Stimulated activated CD4-positive, alpha-beta T cell treated with anti-CD3 and anti-CD28 coated beads, Interleukin-12 subunit alpha, Interleukin-12 subunit beta, amount 100 ng/mL, for 48 hours (primary cell): ENCODE measurements around the gene P2RY12.

Experiments
- DNase-seq, 3 donors: peaks; one replicate each; pipeline ENCODE4 v3.0.0-alpha.2; 2020; ENCODE audit warnings: low read depth in 2 of 3, low spot score in 1 of 3

Gene P2RY12

DNA sequence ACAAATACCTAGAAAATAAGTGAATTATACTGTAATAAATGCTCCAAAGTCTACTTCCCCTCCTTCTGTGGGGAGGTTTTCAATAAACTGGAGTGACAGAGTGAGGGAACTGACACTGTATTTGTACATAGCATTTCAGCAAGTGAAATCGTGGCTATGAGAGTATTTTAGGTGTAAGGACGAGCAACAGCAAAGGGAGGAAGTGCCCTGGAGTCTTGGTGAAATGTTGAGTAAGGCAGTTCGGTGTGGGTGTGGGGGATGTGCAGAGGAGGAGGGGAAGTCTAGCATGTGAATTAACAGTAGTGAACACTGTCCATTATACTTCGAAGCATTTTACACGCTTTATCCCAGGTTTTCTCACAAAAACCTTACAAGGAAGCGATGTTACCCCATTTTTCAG is 37.1 kb downstream of the P2RY12 start:
- no peak for DNase-seq

DNA sequence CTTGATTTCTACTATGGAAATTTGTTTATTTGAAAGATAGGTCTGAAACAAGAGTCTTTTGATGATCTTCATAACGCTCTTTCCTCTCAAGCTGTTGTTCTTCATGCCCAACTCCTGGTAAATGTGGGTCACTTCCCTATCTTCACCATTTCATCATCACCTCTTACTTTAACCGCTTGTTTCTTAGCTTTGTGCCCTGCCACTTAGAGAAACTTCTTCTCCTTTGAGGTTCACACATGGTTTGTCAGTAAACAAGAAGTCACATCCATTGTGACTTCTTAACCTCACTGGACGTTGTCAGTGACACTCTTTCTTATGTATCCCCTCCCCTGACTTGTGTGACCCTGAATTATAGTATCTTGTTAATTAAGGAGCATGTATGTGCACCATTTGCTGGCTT is 38.3 kb downstream of the P2RY12 start:
- DNase-seq, result no peak

DNA sequence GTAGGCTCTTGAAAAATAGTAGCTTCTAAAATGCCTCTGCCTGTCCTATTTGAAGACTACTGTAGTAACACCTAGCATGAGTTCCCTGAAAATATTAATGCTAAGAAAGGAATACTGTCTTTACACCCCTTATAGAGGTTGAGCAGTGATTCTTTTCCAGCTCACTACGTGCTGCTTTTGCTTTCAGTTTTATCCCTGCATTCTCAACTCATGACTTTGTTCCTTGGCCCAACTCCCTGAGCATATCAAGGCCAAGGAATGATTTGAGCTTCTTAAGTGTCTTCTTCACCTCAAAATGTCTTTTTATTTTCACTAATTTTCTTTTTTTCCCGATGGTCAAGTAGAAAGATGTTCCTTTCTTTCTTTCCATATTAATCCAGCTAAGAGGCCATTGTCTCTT is 38.7 kb downstream of the P2RY12 start:
- DNase-seq, result no peak

- no peak for DNase-seq
These were observed 52.9 kb downstream of the P2RY12 start for GRCh38 chr3:151331696-151332095.

- DNase-seq, result no peak
These were observed 53.7 kb downstream of the P2RY12 start for GRCh38 chr3:151330899-151331298.

DNA sequence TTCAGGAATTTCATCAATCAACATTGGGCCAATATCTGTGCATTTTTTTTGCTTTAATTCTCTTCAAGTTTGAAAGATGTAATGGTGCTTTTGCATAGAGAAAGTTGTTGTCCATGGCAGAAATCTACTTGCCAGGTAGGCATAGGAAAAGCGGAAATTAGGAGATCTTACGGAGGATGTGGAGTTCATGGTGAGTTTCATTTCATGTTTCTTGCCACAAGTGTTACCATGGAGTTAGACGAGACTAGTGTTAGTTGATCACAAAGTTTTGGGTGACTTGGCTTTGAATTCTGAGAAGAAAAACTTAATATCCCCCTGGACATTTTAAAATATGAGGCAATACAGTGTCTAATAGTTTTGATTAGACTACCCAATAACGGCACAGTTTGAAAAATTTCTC is 54.2 kb downstream of the P2RY12 start:
- no peak for DNase-seq

GRCh38 chr3:151329363-151329762 is 55.2 kb downstream of the P2RY12 start, which contains the start of gene P2RY13:
Gene P2RY13, minus strand, starts transcription at chr3:151329549. Its CDS starts 21 bp downstream, at chr3:151329528.
- DNase-seq, result no peak

- DNase-seq, result no peak
These were observed 56.1 kb downstream of the P2RY12 start for GRCh38 chr3:151328298-151328995.

DNA sequence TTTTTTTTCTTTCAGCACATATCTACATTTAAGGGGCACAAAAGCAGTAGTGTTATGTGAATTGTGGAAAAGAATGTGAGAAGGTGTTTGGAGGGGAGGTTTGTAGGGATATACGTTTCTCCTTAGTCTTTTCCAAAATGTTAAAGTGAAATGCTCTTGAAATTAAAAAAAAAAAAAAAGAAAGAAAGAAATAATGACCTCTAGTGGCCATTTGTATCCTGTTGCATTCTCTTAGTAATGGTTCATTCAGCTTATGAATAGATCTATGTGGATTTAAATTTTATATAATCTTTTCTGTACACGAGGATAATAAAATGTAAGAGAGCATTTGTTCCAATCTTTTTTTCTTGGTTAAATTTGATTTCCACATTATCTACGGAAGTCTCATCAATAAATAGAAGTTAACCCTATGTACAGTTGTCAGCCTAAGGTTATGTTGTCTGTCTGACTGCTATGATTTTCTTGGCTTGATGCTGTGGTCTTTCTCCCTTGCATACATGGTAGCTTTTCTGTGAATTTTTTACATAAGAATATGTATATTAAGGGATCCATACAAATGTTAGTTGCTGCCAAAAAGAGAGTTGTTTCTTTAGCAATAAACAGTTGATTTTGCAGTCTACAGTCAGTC is 56.9 kb downstream of the P2RY12 start:
- DNase-seq, result no peak

DNA sequence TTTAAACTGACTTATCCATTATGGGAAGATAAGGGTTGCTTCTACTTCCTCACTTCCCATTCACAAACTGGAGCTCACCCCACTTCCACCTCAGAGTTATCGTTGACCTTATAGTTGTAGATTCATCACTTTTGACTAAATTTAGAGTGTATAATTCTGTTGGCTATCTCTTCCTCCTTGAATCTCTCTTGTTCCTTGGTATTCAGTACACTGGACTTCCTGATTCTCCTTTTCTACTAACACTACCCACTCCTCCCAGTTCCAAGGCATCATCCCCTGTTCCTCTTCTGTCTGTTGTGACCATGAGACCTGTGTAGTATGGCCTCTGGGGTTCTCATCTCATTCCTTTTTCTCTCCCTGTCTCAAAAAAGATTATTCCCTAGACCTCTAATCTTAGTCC is 62.0 kb downstream of the P2RY12 start:
- DNase-seq, result no peak

- DNase-seq, result no peak
These were observed 63.0 kb downstream of the P2RY12 start for GRCh38 chr3:151321526-151321925.

DNA sequence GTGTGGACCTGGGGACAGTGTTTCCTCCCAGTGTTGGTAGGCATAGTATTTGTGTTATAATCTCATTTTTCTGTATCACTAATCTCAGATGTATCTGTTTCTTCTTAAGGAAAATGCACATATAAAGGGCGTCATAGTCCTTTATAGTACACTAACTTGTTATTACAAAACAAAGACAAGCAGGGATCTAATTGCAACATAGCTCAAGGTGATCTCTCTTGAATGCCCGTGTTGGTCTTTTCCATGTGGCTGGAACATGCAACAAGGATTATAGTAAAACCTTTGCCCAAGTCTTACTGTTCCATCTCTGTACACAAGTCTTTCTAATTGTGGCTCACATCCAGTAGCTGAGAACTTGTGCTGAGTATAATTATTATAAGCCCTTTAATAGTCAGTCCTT is 64.4 kb downstream of the P2RY12 start:
- no peak for DNase-seq

GRCh38 chr3:151319628-151320027 is 64.9 kb downstream of the P2RY12 start:
- no peak for DNase-seq

DNA sequence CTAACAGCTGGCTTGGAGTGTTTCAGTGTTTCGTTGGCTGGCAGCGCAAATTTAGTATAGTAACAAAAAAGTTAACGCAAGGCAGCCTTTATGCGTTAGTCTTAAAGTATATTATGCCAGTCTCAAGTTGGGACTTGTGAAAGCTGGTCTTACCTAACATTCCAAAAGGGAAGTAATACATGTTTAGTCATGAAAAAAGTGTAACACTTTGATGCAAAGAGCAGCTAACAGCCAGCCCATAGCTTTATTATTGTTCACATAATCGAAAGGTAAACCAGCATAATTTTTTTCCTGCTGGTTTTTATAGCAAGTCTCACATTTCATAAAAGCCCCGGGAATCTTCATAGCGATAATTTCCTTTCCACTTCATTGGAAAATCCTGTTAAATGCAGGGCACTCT is 65.6 kb downstream of the P2RY12 start:
- no peak for DNase-seq

DNA sequence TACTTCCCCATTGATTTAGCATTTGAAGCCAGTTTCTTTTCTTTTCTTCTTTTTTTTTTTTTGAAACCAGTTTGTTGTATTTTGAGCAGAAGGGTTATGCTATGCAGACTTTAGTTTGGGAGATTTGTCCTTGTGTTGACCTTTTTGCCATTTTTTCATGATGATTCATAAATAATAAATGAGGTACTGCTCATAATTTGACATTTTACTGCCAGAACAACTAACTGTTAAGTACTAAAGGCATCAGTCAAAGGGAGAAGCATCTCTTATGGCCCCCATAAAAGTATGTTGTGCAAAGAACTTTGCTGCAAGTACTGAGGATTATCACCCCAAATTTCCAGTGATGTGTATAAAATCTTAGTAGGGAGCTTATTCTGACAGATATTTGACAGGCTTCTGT is 66.2 kb downstream of the P2RY12 start:
- no peak for DNase-seq

DNA sequence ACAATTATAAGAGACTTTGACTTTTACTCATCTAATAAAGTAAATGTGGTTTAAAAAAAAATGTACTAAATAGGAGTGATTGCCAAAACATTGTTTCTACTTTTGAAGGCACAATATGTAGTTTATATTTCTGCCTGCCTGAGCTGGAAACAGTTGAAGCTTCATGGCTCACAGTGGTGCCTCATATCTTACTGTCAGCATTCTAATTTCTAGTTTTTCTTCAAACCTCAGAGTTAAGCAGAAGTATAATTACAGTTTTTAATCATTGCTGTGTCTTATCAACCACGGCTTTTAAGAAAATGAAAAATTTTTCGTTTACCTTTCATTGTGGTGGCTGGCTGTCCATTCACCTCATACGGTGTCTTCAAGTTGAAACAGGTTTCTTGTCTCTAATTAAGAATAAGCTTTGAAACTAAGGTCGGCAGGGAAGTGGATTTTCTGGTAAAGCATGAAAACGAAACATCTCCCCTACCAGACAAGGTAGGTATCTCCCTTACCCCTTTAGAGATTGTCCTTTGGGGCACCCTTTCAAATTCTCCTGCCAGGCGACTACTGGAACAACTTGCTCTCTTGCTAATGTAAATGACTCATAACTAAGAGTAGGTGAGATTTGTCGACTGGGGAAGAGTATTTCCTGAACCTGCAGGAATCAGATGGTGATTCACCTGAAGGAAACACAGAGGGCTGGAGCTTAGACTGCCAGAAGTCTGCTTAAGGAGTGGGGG is 68.1 kb downstream of the P2RY12 start, which contains the start of gene GPR87:
Gene GPR87, minus strand, starts transcription at position 554 of the 725 bp plus-strand sequence. CDS start 16,720 bp downstream, outside the sequence.
- DNase-seq, result no peak

DNA sequence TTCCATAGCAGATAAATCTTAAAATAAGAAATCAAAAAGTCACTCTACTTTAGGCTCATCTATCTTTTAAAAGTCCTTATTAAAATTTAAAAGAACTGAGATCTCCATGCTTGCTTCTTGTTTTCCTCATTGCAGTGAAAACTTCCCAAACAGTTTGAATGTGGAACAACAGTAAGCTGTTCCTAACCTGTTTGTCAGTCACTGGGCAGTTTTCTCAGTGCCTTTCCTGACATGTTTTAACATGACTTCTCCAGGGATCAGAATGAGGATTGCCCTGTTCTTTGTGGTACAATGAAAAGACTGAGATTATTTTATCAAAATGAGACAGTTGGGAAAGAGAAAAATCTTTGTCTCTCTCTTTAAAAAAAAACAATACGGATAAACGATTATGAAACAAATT is 68.7 kb downstream of the P2RY12 start:
- no peak for DNase-seq

DNA sequence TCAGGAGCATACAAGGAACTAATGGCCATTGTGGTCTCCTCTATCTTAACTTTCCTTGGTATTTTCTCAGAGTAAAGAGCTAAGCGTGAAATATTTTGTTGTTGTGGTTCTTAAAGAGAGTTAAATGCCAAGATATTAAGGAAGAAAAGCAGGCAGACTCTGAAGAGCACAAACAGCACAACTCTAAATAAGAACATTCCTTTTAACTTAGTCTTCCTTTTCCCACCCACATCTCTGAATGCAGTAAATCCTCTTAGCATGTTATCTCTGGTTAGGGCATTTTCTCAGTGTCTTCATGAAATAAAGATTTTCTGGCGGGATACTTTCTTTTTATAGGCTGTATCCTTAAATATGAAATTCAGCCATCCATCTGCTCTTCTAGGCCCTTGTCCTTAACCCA is 69.4 kb downstream of the P2RY12 start:
- DNase-seq, result no peak

GRCh38 chr3:151314593-151314992 is 70.0 kb downstream of the P2RY12 start:
- DNase-seq, result no peak

GRCh38 chr3:151314137-151314536 is 70.4 kb downstream of the P2RY12 start:
- no peak for DNase-seq

DNA sequence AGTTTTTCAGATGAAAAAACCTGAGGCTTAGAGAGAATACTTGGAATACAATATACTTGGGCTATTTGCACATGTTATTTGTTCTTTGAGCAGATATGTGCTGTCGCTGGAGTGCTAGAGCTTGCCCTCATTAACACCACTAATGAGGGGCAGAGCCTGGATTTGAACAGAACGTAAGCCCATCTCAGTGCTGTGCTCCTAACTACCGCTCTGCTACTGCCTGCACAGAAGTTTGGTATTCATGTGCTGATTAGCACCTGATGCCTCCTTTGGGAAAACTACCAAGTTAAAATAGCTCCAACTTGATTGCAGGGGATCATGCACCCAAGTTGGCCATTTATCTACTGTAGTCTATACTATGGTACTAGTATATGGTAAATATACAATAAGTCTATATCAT is 71.6 kb downstream of the P2RY12 start:
- DNase-seq, result no peak

GRCh38 chr3:151309566-151309965 is 75.0 kb downstream of the P2RY12 start:
- no peak for DNase-seq
